Omental fat pad (tissue), 4 donors: ENCODE results near the gene OR52E4. TPM values are rescaled to one million over a fixed set of nuclear protein-coding genes. Genes with fewer than 3 reads are reported as not detected.

ENCODE experiments used
- ATAC-seq: fragments of 150-250 bp; one replicate; pipeline ENCODE4 v1.9.1; 2016; ENCODE audit warnings: mild to moderate bottlenecking, moderate library complexity; ENCODE audit not compliant: low FRiP score
- DNase-seq: peaks from one replicate; pipeline ENCODE4 v3.0.0-alpha.2; 2019; ENCODE audit warnings: low spot score
- total RNA-seq, 4 donors: library from RNA; depleted of rRNA; stranded (reverse); fragments of >200 nt; gene quantifications; one replicate each; pipeline ENCODE4 v1.1.0, GENCODE V29; 2016
- TF ChIP-seq, protein P1 (sequence below), 3 donors: fragments of 450-650 bp; IDR thresholded peaks; one replicate each; pipeline ENCODE4 v1.5.1; 2016 to 2017; ENCODE audit warnings: antibody characterized with exemption in 3 of 3, mild to moderate bottlenecking in 3 of 3, moderate library complexity in 2 of 3

Gene OR52E4
- total RNA-seq, 4 donors from 2014 or later: not detected

DNA sequence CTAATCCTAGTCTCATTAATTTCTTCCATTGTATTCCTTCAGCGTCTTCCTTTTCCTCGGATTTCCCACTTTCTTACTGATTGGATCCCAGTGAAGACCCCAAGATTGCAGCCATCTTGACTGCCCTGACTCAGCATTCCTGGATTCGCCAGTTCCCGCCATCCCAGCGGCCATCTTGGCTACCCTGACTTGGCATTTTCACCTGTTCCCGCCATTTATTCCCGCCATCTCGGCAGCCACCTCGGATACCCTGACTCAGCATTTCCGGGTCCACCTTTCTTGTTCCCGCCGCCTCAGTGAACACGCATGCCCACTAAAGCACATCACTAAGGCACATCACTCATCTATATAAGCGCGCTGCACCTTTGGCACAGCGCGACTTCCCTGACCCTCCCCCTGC, 47.8 kb downstream of the OR52E4 start:
- DNase-seq (no peak), ATAC-seq (no peak)
- TF ChIP-seq, protein P1, sequence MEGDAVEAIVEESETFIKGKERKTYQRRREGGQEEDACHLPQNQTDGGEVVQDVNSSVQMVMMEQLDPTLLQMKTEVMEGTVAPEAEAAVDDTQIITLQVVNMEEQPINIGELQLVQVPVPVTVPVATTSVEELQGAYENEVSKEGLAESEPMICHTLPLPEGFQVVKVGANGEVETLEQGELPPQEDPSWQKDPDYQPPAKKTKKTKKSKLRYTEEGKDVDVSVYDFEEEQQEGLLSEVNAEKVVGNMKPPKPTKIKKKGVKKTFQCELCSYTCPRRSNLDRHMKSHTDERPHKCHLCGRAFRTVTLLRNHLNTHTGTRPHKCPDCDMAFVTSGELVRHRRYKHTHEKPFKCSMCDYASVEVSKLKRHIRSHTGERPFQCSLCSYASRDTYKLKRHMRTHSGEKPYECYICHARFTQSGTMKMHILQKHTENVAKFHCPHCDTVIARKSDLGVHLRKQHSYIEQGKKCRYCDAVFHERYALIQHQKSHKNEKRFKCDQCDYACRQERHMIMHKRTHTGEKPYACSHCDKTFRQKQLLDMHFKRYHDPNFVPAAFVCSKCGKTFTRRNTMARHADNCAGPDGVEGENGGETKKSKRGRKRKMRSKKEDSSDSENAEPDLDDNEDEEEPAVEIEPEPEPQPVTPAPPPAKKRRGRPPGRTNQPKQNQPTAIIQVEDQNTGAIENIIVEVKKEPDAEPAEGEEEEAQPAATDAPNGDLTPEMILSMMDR (IDR thresholded peaks at IDR 0.05): no peak

GRCh38 chr11:5928811-5929210, 48.4 kb downstream of the OR52E4 start:
- DNase-seq (no peak), ATAC-seq (no peak)
- TF ChIP-seq, protein P1 (IDR thresholded peaks at IDR 0.05): no peak

GRCh38 chr11:5929571-5930368, 49.3 kb downstream of the OR52E4 start:
- DNase-seq (no peak), ATAC-seq (no peak)
- TF ChIP-seq, protein P1 (IDR thresholded peaks at IDR 0.05): no peak

GRCh38 chr11:5930614-5931013, 50.2 kb downstream of the OR52E4 start:
- TF ChIP-seq, protein P1 (IDR thresholded peaks at IDR 0.05): no peak
- DNase-seq (no peak), ATAC-seq (no peak)

GRCh38 chr11:5931061-5931460, 50.6 kb downstream of the OR52E4 start:
- DNase-seq (no peak), ATAC-seq (no peak)
- TF ChIP-seq, protein P1 (IDR thresholded peaks at IDR 0.05): no peak

GRCh38 chr11:5932671-5933070, 52.2 kb downstream of the OR52E4 start:
- TF ChIP-seq, protein P1 (IDR thresholded peaks at IDR 0.05): no peak
- ATAC-seq (no peak), DNase-seq (no peak)

DNA sequence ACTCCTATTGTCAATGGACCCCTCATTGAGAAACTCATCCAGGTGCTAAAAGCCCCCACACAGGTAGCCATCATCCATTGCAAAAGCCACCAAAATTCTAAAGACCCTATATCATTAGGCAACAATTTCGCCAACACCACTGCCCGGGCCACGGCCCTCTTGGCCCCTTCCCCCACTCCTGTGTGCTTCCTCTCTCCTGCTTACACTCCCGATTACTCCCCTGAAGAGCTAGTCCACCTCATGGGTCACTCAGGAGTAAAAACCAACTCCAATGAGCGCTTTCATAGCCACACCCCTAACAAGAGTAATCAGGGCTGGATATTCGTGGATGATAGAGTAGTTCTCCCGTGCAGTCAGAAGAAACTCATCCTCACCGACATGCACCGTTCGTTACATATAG, 52.7 kb downstream of the OR52E4 start:
- TF ChIP-seq, protein P1 (IDR thresholded peaks at IDR 0.05): no peak
- DNase-seq: no peak
- no peak for ATAC-seq
